B cell (primary cell): ENCODE results near the gene ZNF66. TPM values are rescaled to one million over a fixed set of nuclear protein-coding genes. Genes with fewer than 3 reads are reported as not detected.

Experiments used
- ATAC-seq: fragments of 200-7000 bp; cut with Tn5 transposase; one replicate; pipeline ENCODE4 v1.10.0; 2021; ENCODE audit warnings: low read depth, mild to moderate bottlenecking, moderate number of reproducible peaks, moderate library complexity
- CTCF ChIA-PET: fragments of 350-600 bp; sonication (Branson Sonifier 250); formaldehyde crosslinking; loops from one replicate; lab custom pipeline; 2021; ENCODE audit warnings: antibody characterized with exemption, inconsistent platforms; lab: Charles Lee
- POLR2A ChIA-PET: fragments of 350-600 bp; sonication (Branson Sonifier 250); formaldehyde crosslinking; loops from one replicate; lab custom pipeline; 2021; ENCODE audit warnings: antibody characterized with exemption; lab: Charles Lee
- DNase-seq: peaks from one replicate; pipeline ENCODE4 v3.0.0; 2013
- H2AFZ ChIP-seq: 2 replicates; pipeline ENCODE4 v1.6.1; 2012; ENCODE audit warnings: mild to moderate bottlenecking, low read depth, low read length; ENCODE audit not compliant: insufficient read depth, poor library complexity, severe bottlenecking
- H3K27ac ChIP-seq, 2 donors: 1 replicate in 1 of 2; 2 replicates in 1 of 2; pipeline ENCODE4 v1.5.1; 2012 to 2013; ENCODE audit warnings: low read length in 2 of 2, mild to moderate bottlenecking in 2 of 2, moderate library complexity in 1 of 2
- H3K27me3 ChIP-seq, 4 experiments: fragments of 200-600 bp in 1 of 4; sonication (generic) in 1 of 4; replicated peaks in 1 of 4; 1 replicate in 2 of 4; 2 replicates in 2 of 4; pipeline versions ENCODE4 v1.6.1 to v1.7.0; 2013 to 2016; ENCODE audit warnings: low read length in 3 of 4, mild to moderate bottlenecking in 2 of 4, mixed read lengths in 1 of 4, moderate library complexity in 1 of 4; ENCODE audit not compliant: insufficient read depth in 4 of 4, control insufficient read depth in 3 of 4; ENCODE audit errors: control extremely low read depth in 1 of 4
- H3K36me3 ChIP-seq, 2 experiments: replicated peaks in 1 of 2; 1 replicate in 1 of 2; 2 replicates in 1 of 2; pipeline versions ENCODE4 v1.6.1 to v1.7.1; 2013; ENCODE audit warnings: low read length in 1 of 2; ENCODE audit not compliant: insufficient read depth in 2 of 2, control insufficient read depth in 1 of 2; ENCODE audit errors: control extremely low read depth in 1 of 2, extremely low read depth in 1 of 2
- H3K4me1 ChIP-seq, 2 donors: fragments of 200-600 bp in 1 of 2; sonication (generic) in 1 of 2; 1 replicate in 1 of 2; 2 replicates in 1 of 2; pipeline versions ENCODE4 v1.5.1 to v1.6.1; 2013 to 2017; ENCODE audit warnings: low read length in 2 of 2; ENCODE audit not compliant: control insufficient read depth in 2 of 2, insufficient read depth in 2 of 2
- H3K4me2 ChIP-seq: replicated peaks from 2 replicates; pipeline ENCODE3; 2012; ENCODE audit warnings: mild to moderate bottlenecking, low read depth, low read length; ENCODE audit not compliant: poor library complexity, severe bottlenecking
- H3K4me3 ChIP-seq, 5 experiments: fragments of 200-600 bp in 1 of 5; sonication (generic) in 1 of 5; 1 replicate in 3 of 5; 2 replicates in 2 of 5; pipeline versions ENCODE4 v1.5.1 to v1.7.0; 2011 to 2016; ENCODE audit warnings: low read length in 4 of 5, mild to moderate bottlenecking in 4 of 5, low read depth in 2 of 5, control low read depth in 1 of 5, moderate library complexity in 1 of 5; ENCODE audit not compliant: insufficient read depth in 1 of 5; ENCODE audit errors: control extremely low read depth in 1 of 5, extremely low read depth in 1 of 5
- H3K79me2 ChIP-seq: fragments of 200-600 bp; sonication (generic); one replicate; pipeline ENCODE4 v1.6.0; 2016; ENCODE audit warnings: low read length; ENCODE audit not compliant: control insufficient read depth, insufficient read depth
- H3K9ac ChIP-seq: fragments of 200-600 bp; sonication (generic); 2 replicates; pipeline ENCODE4 v1.6.1; 2017; ENCODE audit warnings: mild to moderate bottlenecking, low read length, moderate library complexity
- H3K9me3 ChIP-seq, 3 donors: one replicate each; pipeline versions ENCODE4 v1.6.1 to v1.7.1; 2013; ENCODE audit warnings: low read length in 2 of 3; ENCODE audit not compliant: control insufficient read depth in 2 of 3, insufficient read depth in 1 of 3; ENCODE audit errors: control extremely low read depth in 1 of 3
- H4K20me1 ChIP-seq: 2 replicates; pipeline ENCODE4 v1.6.0; 2012; ENCODE audit warnings: mild to moderate bottlenecking, low read length; ENCODE audit not compliant: insufficient read depth, control insufficient read depth, poor library complexity, severe bottlenecking
- H3K27ac Mint-ChIP-seq: one replicate; pipeline ENCODE4 v1.8.0; 2021; ENCODE audit warnings: mixed read lengths
- H3K27me3 Mint-ChIP-seq: one replicate; pipeline ENCODE4 v1.8.0; 2021; ENCODE audit warnings: mixed read lengths
- H3K4me1 Mint-ChIP-seq: one replicate; pipeline ENCODE4 v1.8.0; 2021; ENCODE audit warnings: mixed read lengths
- H3K4me3 Mint-ChIP-seq: one replicate; pipeline ENCODE4 v1.8.0; 2021; ENCODE audit warnings: mixed read lengths
- H3K9me3 Mint-ChIP-seq: one replicate; pipeline ENCODE4 v1.8.0; 2022; ENCODE audit warnings: mixed read lengths; ENCODE audit not compliant: insufficient read depth
- CTCF ChIP-seq: fragments of 200-600 bp; IDR thresholded peaks from one replicate; pipeline ENCODE4 v1.8.0; 2022; ENCODE audit warnings: antibody characterized with exemption, mild to moderate bottlenecking
- EZH2 ChIP-seq: IDR thresholded peaks from 2 replicates; pipeline ENCODE4 v1.6.1; 2012; ENCODE audit warnings: borderline replicate concordance, low read depth, mild to moderate bottlenecking, moderate library complexity, low read length; ENCODE audit not compliant: insufficient read depth, poor library complexity, severe bottlenecking
- WGBS: methylation state at CpG from one replicate; pipeline ENCODE4 v1.1.5; 2013; ENCODE audit warnings: missing lambda C conversion rate; ENCODE audit not compliant: insufficient coverage; 5-methylcytosine and 5-hydroxymethylcytosine counted together
- intact Hi-C: fragments of 100-400 bp; cut with micrococcal nuclease; formaldehyde crosslinking; loops from one replicate; pipeline ENCODE4 v1.10.0; 2022
- polyA plus RNA-seq: library from polyadenylated mRNA; depleted of rRNA; stranded (reverse); fragments of >200 nt; gene quantifications from 2 replicates; pipeline ENCODE4 v1.2.3, GENCODE V29; 2012
- total RNA-seq, 2 donors: library from RNA; stranded (reverse); fragments of 120-200 nt in 1 of 2; gene quantifications; 1 replicate in 1 of 2; 2 replicates in 1 of 2; pipeline versions ENCODE4 v1.2.3 to v1.2.4, GENCODE V29; 2013 to 2022

ZNF66 gene
- total and polyA plus RNA-seq, 2 donors (not counting 1 experiment from before 2014, with no cell fraction given), result 7.5 to 25.0 TPM

DNA sequence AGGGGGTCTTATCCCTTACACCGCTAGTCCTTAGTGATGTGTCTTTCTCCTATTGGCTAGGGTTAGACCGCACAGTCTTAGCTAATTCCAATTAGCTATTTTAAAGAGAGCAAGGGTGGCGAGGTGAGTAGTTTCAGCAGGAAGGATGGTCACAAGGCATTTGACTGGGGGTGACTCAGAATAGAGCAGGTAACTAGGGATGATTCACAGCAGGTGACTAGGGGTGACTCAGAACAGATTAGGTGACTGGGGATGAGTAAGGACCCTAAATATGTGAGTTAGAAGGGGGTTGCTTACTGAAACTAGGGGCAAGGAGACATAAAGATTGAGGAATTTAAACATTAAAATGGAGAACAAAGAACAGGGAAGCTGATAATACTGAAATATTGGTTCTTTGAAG lies 64.3 kb downstream of the ZNF66 start:
- no peak overlapping the region for H3K27ac Mint-ChIP-seq
- peaks cover 23% of the 10 kb centered on the region for H3K9me3 Mint-ChIP-seq
- TF ChIP-seq CTCF (no peak), EZH2 (no peak)
- no peaks in the 10 kb centered on the region for H3K27me3 Mint-ChIP-seq
- POLR2A ChIA-PET, result no interaction called here
- Histone ChIP-seq H3K27me3 (no peaks in the 10 kb centered on the region), H4K20me1 (no peaks in the 10 kb centered on the region), H3K27ac (no peak overlapping the region), H3K9ac (no peak overlapping the region), H3K4me2 (no peak overlapping the region), H3K4me1 (no peaks in the 10 kb centered on the region), H2AFZ (no peak overlapping the region), H3K9me3 (peaks cover 12 to 41% (median 25%) of the 10 kb centered on the region in 3 donors), H3K4me3 (no peak overlapping the region), H3K79me2 (no peaks in the 10 kb centered on the region), H3K36me3 (no peaks in the 10 kb centered on the region)
- ATAC-seq (no peak), DNase-seq (no peak)
- no peak overlapping the region for H3K4me3 Mint-ChIP-seq
- no peaks in the 10 kb centered on the region for H3K4me1 Mint-ChIP-seq
- CTCF ChIA-PET, result no interaction called here
- intact Hi-C loops, result no loop called here
- 100% methylated on average over 1 of the region's 3 CpGs for WGBS

Other genes with a start within 250 kb of the ZNF66 start
- 45.6 and 50.1 TPM in 2 replicates for gene ZNF737, start 210.5 kb upstream of the ZNF66 start, total RNA-seq
- gene ZNF737, start 210.5 kb upstream of the ZNF66 start, polyA plus RNA-seq, result 19.3 and 20.9 TPM in 2 replicates
- 15.2 and 17.6 TPM in 2 replicates for gene ZNF626, start 114.7 kb upstream of the ZNF66 start, total RNA-seq
- gene ZNF626, start 114.7 kb upstream of the ZNF66 start, polyA plus RNA-seq, result 5.4 TPM in 2 replicates
- 17.1 and 20.5 TPM in 2 replicates for gene ZNF85, start 146.9 kb downstream of the ZNF66 start, total RNA-seq
- gene ZNF85, start 146.9 kb downstream of the ZNF66 start, polyA plus RNA-seq, result 3.7 and 5.9 TPM in 2 replicates
- gene ZNF430, start 244.4 kb downstream of the ZNF66 start, total RNA-seq, result 45.4 and 45.5 TPM in 2 replicates
- gene ZNF430, start 244.4 kb downstream of the ZNF66 start, polyA plus RNA-seq, result 27.5 and 36.7 TPM in 2 replicates